SIG-M5 (cell line): Measurements from ENCODE around the gene C1R.

ENCODE experiments used
- DNase-seq: peaks from one replicate; lab custom pipeline; 2025; lab: John Stamatoyannopoulos, UW

The C1R gene

GRCh38 chr12:7096979-7097378 is 4.7 kb upstream of the C1R start:
- DNase-seq = no peak

- no peak for DNase-seq
Observed at GRCh38 chr12:7096006-7096932, 4.0 kb upstream of the C1R start.

- no peak for DNase-seq
Observed at GRCh38 chr12:7093892-7094291, 1.6 kb upstream of the C1R start.

GRCh38 chr12:7093486-7093885 is 1.2 kb upstream of the C1R start:
- DNase-seq = no peak

GRCh38 chr12:7092986-7093460 is 778 bp upstream of the C1R start:
- no peak for DNase-seq

GRCh38 chr12:7091660-7092228 is 501 bp downstream of the C1R start:
- no peak for DNase-seq

GRCh38 chr12:7091171-7091570 is 1.1 kb downstream of the C1R start:
- no peak for DNase-seq

- no peak for DNase-seq
Observed at GRCh38 chr12:7090222-7090998, 1.8 kb downstream of the C1R start.

- no peak for DNase-seq
Observed at GRCh38 chr12:7089196-7089871, 2.9 kb downstream of the C1R start.

- DNase-seq = no peak
Observed at GRCh38 chr12:7083125-7083524, 9.1 kb downstream of the C1R start.

GRCh38 chr12:7081037-7081436 is 11.2 kb downstream of the C1R start:
- DNase-seq = no peak

GRCh38 chr12:7079826-7080125 is 12.5 kb downstream of the C1R start:
- no peak for DNase-seq

GRCh38 chr12:7078163-7078562 is 14.1 kb downstream of the C1R start:
- DNase-seq = no peak

- no peak for DNase-seq
Observed at GRCh38 chr12:7076493-7076892, 15.8 kb downstream of the C1R start.

GRCh38 chr12:7075939-7076338 is 16.3 kb downstream of the C1R start:
- no peak for DNase-seq

- no peak for DNase-seq
Observed at GRCh38 chr12:7075518-7075917, 16.7 kb downstream of the C1R start.

- DNase-seq = no peak
Observed at GRCh38 chr12:7073946-7074345, 18.3 kb downstream of the C1R start.

GRCh38 chr12:7072554-7072953 is 19.7 kb downstream of the C1R start:
- no peak for DNase-seq

- no peak for DNase-seq
Observed at GRCh38 chr12:7072035-7072434, 20.2 kb downstream of the C1R start.

- no peak for DNase-seq
Observed at GRCh38 chr12:7069386-7069785, 22.9 kb downstream of the C1R start.

GRCh38 chr12:7068994-7069346 is 23.3 kb downstream of the C1R start:
- no peak for DNase-seq

GRCh38 chr12:7068240-7068993 is 23.8 kb downstream of the C1R start:
- no peak for DNase-seq
